ENCODE results near the gene RNASE3.
"Not testable (repeated sequence)": the region's sequence is repeated elsewhere in the genome, so short reads cannot be mapped to it uniquely, and the experiment has no call there.

RNASE3 gene

DNA sequence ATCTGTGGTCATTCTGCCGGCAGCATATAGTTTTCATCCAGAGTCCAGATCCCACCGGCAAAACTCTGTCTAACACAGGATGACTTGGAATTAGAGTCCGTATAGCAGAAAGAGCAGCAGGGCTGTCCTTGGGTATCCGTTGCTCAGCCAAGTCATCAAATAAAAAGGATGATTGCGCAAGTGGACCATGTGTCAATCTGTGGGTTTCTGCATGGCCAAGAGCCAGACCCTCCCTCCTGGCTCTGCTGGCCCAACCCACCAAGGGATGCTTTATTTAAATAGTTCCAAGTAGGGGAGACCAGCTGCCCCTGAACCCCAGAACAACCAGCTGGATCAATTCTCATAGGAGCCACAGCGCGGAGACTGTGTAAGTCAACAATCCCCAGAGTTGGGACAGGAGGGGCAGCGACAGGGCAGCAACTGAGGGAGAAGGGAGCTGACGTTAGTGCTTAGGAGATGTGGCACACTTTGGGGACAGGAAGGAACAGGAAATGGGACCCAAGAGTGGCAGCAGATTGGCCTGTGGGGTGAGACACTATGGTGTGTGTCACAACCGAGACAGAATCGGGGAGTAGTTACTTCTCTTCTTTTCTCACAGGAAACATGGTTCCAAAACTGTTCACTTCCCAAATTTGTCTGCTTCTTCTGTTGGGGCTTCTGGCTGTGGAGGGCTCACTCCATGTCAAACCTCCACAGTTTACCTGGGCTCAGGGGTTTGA is 28.0 kb downstream of the RNASE3 start:
- not testable (repeated sequence) for DNase-seq

GRCh38 chr14:20923766-20924297 is 32.6 kb downstream of the RNASE3 start:
- not testable (repeated sequence) for DNase-seq

DNA sequence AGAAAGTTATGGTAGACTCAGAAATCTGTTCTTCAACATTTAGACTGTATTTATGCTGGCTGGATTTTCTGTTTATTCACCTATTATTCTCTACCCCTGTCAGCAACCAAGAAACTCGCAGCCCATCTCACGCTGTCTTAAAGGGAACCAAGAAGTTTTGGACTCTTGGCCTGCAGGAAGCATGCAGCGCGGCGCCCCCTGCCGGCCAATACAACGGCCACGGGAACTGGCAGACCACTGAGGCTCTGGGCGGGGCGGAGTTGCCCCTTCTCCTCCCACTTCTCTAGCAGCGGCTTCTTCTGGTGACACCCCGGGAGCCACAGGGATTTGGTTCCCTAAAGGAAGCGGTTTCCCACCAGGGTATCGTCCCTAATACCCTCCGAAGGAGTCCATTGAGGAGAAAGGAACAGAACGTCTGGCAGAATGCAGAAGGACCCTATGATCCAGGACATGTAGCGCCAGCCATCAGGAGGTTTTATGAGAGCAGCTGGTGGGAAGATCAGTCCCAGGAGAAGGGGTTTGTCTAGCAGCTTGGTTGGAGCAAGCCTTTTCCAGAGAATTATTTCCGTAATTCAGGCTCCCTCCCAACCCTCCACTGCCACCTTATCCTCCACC is 43.1 kb downstream of the RNASE3 start:
- DNase-seq, result peak; percentile 68

DNA sequence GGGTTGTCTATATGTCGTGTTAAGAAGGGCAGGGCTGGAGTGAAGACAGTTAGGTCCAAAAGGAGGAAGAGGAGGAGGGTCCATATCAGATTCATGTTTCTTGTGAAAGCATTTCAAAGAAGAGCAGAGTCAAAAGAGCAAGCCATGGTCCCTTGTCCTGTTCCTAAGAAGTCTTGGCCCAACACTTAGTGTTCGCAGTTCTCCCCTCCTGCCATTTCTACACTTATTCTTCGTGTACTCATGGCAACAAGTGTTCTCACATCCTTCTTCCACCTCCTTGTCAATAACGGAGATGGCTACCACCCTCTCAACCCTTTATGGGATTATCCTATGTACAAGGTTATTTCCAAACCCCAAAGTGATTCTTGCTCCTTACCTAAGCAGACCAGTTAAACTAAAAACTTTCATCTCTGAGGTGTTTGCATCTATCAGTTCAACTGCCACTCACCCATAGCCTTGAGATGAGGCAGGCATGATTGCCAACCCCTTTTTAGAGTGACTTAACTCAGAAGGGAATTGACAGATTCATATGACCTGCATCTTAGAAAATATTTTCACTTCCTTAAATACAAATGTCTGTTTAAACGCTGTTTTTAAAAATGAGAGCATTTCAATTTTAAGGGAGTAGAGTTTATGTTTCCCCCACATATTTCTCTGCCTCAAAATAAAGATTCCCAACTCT is 44.3 kb downstream of the RNASE3 start:
- no peak for DNase-seq

Data from activated CD4-positive, alpha-beta T cell treated with anti-CD3 and anti-CD28 coated beads for 48 hours (primary cell).